HK-2 (cell line): ENCODE measurements around the gene GUCY1A2.
"Not testable (repeated sequence)": the region's sequence is repeated elsewhere in the genome, so short reads cannot be mapped to it uniquely, and the experiment has no call there.

Source experiments
- DNase-seq: peaks from one replicate; pipeline ENCODE4 v3.0.0-alpha.2; 2018; ENCODE audit not compliant: unreplicated experiment

The GUCY1A2 gene

DNA sequence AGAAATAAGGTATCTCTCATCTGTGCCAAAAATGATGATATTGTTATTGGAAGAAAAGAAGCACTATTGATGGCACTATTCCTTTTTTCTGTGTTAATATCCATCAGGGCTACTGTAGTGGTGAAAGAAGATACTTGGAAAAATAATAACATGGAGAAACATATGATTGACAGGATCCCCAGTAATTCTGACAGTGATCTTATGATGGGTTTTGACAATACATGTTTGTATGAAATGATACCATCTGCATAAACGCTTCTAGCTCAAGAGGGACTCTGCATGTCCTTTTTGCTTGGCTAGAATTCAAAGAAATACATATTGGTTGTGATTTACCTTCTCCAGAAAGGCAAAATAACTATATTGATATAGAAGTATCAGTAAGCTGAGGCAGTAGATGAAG lies 178.1 kb downstream of the GUCY1A2 start:
- no peak for DNase-seq

DNA sequence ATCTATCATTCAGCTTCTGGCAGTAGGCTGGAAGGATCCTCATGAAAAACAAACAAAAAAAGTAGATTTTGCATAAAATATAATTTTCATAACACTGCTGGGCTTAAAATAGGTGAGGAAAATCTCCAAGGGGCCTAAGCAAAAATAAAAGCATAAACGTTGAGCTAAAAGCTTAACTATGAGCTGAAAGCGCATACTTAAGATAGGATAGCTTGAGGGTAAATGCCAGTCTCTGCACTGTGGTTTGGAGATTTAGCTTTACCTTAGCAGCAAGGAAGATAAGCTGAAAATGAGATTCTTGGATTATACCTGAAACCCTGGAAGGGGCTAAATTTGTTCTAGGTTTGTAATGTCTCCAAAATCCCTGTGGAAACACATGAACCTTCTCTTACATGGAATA lies 183.7 kb downstream of the GUCY1A2 start:
- DNase-seq = no peak

DNA sequence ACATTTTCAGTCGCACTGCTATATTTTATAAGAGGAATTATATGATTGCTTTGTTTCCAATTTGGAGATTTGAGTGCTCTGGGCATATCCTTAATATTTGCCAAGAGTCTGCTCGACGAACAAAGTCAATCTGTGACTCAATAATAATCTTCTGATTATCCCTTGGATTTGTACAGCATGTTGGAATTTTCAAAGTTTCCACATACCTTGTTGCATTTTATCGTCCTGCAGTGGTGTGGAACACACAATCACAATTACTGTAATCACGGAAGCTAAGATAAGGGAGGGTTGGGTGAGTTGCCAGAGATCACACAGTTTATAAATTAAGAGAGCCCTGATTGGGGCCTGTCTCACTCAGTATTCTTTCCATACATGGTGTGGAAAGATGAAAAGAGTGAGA lies 189.3 kb downstream of the GUCY1A2 start:
- no peak for DNase-seq

DNA sequence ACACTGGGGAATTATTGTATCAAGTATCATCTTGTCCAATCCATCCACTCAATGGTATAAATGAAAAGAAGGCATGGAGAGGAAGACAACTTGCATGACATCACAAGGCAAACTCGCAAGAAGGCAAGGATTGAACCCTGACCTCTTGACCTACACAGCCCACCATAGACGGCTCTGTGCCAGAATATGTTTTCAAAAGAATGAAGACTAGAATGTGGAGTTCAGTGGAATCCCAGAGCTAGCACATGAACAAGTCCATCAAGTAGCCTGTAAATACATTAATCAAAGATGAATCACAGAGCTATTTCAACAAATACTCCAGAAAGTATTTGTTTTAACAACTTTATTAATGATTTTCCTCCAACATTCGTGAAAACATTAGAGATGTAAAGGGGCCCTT lies 189.7 kb downstream of the GUCY1A2 start:
- no peak for DNase-seq

DNA sequence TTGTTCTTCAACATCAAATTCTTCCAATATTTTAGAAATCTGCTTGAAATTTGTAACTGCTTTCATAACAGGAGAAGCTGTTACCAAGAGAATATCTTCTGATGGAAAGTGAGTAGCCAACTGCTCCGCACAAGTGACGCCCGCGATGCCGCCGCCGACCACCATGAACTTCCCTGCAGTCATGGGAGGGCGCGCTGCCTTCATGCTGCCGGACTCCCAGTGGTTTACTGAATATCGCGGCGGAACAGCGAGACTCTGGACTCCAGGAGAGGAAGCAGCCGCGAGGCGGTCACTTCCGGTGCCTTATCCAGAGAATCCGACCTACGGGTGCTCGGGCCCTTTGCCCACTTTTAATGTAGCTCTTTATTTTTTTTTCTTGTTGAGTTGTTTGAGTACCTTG lies 190.6 kb downstream of the GUCY1A2 start:
- no peak for DNase-seq

DNA sequence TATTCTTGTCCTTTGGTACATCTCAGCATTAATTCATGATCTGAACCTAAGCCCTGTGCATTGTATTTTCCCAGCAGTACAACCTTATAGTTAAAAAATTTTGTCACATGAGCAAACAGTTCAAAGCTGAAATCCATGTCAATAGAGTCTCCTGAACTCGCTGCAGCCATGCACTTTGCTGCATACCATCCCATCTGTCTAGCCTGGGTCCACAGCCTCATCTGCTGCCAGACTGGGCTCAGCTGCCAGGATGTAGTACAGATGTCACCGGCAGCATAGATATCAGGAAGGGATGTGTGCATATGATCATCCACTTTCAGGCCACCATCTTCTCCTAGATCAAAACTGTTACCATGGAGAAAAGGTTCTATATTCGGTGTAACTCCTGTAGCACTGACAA lies 191.7 kb downstream of the GUCY1A2 start:
- DNase-seq = not testable (repeated sequence)

DNA sequence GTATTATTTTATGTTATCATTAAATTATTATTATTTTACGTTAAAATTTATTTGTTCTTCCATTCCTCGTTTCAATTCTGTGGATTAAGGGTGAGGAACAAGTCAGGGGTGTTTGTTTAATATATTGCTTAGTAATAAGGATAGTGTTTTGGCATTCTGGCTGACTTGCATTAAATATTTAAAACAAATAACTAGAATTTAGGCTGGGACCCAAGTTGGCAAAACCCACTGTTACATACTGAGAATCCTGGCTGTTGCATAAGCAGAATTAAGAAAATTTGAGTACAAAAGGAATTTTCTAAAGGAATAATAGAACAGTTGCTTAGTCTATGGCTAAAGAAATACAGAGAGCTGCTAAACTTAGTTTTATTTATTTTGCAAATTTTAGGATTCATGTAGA lies 196.4 kb downstream of the GUCY1A2 start:
- no peak for DNase-seq

DNA sequence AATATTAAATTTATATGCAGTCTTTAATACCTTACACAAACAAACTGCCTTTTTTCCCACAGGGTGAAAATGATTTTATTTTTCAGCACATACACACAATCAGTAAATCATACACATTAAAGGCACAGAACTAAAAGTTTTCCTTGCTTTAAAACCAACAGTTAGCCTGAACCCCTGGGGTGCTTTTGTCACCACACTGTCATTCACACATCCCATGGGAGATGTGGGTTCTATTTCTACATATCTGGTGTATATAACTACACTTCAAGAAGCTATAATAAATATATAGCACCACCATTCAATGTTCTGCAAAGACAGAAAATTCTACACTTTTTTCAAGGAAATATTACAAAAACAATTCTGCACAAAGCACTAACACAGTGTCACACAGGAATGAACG lies 197.0 kb downstream of the GUCY1A2 start:
- no peak for DNase-seq

DNA sequence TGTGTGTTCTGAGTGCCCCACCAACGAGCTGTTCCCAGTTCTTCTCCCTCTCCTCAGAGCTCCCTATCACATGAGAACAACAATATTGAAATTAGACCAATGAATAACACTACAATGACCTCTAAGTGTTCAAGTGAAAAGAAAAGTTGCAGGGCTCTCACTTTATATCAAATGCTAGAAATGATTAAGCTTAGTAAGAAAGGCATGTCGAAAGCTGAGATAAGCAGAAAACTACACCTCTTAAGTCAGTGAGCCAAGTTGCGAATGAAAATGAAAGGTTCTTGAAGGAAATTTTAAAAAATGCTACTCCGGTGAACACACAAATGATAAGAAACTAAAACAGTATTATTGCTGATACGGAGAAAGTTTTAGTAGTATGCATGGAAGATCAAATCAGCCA lies 199.8 kb downstream of the GUCY1A2 start:
- no peak for DNase-seq

DNA sequence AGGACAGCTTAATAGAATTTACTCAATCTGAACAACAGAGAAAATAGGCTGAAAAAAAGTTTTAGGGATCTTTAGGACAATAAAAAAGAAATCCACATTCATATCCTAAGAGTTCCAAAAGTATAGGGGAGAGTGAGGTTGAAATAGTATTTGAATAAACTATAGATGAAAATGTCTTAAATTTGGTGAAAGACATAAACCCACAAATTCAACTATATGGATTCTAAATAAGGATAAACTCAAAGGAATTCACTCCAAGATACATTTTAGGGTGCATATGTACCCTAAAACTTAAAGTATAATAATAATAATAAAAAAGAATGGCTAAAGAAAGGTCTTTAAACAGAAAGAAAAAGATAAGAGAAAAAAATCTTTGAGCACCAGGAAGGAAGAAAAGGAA lies 203.1 kb downstream of the GUCY1A2 start:
- DNase-seq = no peak

DNA sequence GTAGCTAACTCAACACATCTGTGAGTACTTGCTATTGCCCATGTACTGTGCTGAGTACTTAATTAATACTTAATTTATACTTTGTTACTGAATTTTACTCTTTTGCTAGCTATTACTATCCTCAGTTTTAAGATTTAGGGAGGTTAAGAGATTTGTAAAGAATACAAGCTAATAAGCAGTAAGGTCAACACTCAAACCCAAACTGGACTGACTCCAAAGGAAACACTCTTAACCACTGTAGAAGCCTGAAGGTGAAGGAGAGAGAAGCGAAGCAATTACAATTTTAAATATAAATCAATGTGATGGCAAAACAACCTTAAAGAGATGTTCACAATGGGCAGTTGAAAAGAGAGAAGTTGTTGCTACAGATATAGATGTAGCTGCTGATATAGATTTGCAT lies 204.5 kb downstream of the GUCY1A2 start:
- no peak for DNase-seq

DNA sequence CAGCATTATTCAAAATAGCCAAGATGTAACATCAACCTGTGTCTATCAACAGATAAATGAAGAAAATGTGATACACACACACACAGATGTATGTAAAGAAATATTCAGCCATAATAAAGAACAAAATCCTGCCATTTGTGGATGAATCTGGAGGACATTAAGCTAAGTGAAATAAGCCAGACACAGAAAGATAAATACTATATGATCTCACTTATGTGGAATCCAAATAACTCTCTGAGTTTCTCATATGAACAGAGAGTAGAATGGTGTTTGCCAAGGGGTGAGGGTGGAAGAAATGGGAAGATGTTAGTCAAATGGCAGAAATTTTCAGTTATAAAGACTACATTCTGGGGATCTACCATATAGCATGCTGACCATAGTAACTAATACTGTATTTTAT lies 224.2 kb downstream of the GUCY1A2 start:
- DNase-seq = no peak

DNA sequence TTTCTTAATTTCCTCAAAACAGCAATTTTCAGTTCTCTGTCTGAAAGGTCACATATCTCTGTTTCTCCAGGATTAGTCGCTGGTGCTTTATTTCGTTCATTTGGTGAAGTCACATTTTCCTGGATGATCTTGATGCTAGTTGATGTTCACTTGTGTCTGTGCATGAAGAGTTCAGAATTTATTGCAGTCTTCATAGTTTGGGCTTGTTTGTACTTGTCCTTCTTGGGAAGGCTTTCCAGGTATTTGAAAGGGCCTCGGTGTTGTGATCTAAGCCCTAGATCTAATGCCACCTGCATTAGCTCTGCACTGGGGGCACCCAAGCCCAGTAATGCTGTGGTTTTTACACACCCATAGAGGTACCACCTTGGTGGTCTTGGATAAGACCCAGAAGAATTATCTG lies 228.9 kb downstream of the GUCY1A2 start:
- no peak for DNase-seq

DNA sequence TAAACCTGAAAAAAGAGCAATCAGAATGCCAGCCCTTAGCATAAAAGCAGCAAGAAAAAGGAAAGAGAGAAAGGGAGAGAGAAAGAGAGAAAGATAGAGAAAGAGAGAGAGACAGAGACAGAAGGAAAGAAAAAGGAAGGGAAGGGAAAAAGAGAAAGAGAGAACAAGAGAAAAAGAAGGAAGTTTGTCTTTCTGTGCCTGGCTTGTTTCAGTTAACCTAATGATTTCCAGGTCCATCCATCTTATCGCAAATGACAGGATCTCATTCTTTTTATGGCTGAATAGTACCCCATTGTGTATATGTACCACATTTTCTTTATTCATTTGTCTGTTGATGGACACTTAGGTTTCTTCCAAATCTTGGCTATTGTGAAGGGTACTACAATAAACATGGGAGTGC lies 230.8 kb downstream of the GUCY1A2 start:
- DNase-seq = no peak

DNA sequence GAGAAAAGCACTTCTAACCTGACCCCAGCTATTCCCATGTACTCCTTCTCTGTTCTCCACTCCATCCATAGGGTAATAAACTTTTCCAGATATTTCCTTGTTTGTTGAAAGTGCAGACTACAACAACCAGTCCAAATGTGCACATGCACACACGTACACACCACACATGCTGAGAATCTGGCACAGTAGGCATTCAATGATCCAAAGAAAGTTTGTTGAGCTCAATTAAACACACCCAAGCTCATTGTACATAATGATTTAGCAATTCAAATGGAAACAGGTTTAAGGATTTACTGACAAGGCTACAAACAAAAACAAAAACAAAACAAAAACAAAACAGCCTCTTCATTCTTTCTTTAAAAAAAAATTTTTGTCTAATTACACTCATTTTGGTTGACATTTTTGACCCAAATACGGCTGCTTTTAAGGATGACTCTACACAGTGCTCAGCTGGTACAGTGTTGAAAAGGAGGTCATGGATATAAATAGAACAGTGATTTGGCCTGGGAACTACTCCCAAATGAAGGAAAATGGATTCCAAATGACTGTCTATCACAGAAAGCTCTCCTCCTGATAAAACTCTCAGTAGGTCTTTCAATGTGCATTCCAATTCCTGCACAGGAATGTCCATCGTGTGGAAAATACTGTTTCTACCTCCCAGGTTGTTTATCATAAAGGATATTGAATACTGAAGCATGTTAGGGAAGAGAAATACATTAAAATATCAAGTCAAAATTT lies 232.2 kb downstream of the GUCY1A2 start:
- no peak for DNase-seq

DNA sequence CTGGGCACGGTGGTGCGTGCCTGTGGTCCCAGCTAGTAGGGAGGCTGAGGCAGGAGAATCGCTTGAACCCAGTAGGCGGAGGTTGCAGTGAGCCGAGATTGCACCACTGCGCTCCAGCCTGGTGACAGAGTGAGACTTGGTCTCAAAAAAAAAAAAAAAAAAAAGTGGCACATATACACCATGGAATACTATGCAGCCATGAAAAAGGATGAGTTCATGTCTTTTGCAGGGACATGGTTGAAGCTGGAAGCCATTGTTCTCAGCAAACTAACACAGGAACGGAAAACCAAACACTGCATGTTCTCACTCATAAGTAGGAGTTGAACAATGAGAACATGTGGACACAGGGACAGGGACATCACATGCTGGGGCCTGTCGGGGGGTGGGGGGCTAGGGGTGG lies 241.0 kb downstream of the GUCY1A2 start:
- DNase-seq = not testable (repeated sequence)

DNA sequence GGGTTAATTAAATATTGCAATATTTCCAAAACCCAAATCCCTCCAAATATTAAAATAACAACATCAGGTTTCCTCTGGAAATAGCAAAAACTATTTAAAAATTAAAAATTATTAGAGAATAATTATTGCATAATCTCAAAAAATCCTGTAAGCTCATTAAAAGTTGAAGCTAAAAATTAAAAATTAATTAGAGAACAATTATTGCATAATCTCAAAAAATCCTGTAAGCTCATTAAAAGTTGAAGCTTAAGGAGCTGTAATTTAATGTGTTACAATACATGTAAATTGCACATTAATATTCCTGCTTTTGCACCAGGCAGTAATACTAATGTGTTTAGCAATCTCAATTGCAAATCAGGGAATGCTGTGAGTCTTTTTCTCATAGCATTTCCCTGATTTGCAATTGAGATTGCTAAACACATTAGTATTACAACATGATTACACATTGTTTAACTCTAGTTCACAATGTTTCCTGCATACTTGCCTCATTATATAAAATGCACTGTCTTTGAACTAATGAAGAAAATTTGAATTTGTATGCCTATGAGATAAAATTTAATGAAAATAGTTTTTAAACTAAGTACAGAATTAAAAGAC lies 247.7 kb downstream of the GUCY1A2 start:
- DNase-seq = no peak

DNA sequence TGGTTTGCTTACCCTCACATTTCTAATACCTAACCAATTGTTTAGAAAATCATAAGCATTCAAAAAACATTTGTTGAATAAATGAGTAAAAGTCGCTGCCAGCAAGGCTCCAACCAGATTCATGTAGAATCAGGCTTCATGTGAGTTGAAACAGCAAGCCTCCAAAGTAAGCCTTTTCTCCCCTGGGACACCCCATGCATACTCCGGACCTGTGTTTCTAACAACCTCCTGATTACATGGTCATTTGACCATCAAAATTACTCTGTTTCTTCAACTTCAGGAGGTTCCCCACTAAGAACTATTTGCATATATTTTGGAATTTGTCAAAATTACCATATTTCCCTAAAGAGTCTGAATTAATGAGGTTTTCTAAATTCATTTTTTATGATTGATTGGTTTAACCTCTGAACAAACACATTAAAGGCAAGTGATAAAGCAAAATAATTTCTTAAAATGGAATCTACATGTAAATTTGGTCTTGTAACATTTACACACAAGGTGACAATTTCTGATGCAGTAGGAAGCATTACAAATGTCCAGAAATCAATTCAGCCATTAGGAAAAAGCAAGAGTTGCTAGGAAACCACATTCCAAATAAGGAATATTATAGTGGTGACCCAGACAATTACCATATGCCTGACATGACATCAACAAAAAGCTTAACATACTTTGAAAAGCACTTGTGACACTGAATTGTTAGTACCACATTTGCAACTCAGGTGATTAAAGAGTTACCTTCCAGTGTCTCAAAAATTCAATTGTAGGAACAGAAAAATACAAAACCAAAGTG lies 252.6 kb downstream of the GUCY1A2 start:
- DNase-seq = no peak

DNA sequence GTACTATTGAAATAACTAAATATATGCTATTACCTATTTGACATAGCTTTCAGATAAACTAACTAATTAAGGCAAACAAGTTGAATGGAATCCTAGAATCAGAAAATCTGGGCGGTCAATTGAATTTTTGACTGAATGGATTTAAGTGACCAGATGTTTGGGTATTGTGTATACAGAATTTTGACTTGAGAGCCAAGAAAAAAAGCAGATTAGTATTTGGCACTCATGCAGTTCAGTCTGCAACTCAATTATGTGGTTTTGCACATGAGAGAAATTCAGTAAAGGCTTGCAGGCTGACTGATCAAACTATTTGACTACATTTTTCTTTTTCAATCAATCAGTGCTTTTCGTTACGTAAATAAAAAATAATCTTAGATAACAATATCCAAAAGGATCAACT lies 254.8 kb downstream of the GUCY1A2 start:
- no peak for DNase-seq

DNA sequence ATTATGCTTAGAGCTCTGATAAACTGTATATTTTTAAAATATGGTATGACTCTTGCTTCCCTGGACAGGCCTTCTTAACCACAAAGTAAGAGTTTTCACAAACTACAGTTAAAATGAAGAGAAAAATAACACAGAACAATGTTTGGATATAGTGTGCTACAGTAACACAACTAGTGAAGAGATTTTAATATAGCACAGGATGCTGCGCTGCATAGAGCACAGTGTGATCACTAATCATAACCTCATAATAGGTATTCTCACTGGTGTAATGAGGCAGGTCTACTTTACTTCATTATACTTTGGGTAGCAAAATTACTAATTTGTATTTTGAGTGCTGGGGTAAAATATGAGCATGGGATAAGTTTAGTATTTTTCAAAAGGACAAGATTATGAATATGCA lies 256.5 kb downstream of the GUCY1A2 start:
- DNase-seq = no peak

DNA sequence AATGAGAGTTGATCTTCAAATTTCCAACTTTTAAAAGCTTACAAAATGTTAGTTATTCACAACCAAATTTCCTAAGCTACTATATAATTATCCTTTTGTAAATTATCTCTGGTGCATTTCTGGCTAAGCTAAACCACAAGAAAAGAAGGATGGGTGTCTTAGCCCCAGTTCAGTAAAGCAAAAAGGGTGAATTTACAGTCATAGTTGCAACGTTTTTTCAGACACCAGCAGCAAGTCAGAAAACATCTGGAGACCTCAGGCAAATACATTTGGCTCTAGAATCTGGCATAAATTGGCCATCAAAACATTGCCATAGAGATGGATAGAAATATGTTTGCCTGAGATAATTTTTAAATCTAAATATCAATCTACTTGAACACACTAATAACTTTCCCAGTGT lies 257.0 kb downstream of the GUCY1A2 start:
- no peak for DNase-seq

DNA sequence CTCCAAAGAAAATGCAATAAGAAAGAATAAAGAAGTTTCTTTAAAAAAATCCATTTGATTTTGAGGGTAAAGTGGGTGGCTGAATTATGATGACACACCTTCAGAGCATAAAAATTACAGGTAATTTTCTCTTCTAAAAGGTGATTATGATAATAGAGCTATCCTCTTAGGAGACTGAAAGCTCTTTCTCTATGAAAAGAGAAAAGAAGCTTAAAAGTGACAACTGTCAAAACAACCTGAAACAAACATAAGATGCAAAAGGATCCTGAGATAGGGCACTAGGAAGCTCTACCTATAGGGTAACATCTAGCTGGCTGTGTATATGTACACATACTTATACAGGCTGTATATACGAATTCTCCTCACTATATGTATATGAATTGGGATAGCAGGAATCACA lies 270.2 kb downstream of the GUCY1A2 start:
- no peak for DNase-seq

DNA sequence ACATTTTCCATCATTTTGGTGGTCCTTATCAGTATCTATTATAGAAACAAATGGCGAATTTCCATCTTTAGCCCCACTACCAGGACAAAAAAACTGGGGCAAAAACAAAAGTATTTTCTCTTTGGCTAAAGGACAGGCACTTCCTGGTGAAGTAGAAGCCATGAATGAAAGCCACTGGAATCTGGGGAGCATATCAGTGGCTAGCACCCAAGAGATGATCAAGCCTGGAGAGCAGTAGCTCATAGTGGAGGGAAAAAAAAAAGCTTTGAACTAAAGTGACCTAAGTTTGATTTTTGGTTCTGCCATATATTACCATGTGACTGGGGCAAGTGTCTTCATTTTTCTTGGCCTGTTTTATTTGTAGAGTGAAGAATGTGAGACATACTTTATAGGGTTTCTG lies 272.3 kb downstream of the GUCY1A2 start:
- DNase-seq = no peak
